ENCODE data around the gene MFSD12. TPM values are rescaled to one million over a fixed set of nuclear protein-coding genes. Genes with fewer than 3 reads are reported as not detected.

The MFSD12 gene
- total RNA-seq, 1 experiment from 2014 or later: 105 TPM

- DNase-seq (ENCODE audit: low read depth): no peak
Measured at GRCh38 chr19:3506384-3507340, 50.7 kb downstream of the MFSD12 start.

GRCh38 chr19:3505598-3506383, 51.6 kb downstream of the MFSD12 start, which contains the start of gene FZR1:
FZR1 (plus strand) TSS chr19:3506311; CDS start chr19:3522990, 16,679 bp downstream.
- peak; percentile 98 for DNase-seq (ENCODE audit: low read depth)

- no peak for DNase-seq (ENCODE audit: low read depth)
Measured at GRCh38 chr19:3504735-3505134, 52.7 kb downstream of the MFSD12 start.

- peak; percentile 82 for DNase-seq (ENCODE audit: low read depth)
Measured at GRCh38 chr19:3503036-3503572, 54.3 kb downstream of the MFSD12 start.

- DNase-seq (ENCODE audit: low read depth): no peak
Measured at GRCh38 chr19:3501780-3502179, 55.6 kb downstream of the MFSD12 start.

- peak; percentile 95 for DNase-seq (ENCODE audit: low read depth)
Measured at GRCh38 chr19:3500429-3501101, 56.8 kb downstream of the MFSD12 start, which contains the start of gene DOHH. DOHH (minus strand) TSS chr19:3500674; CDS start chr19:3496814, 3,860 bp downstream.

GRCh38 chr19:3499738-3500428, 57.5 kb downstream of the MFSD12 start:
- DNase-seq (ENCODE audit: low read depth): no peak

- DNase-seq (ENCODE audit: low read depth): no peak
Measured at GRCh38 chr19:3497757-3498520, 59.4 kb downstream of the MFSD12 start.

GRCh38 chr19:3496392-3497273, 60.8 kb downstream of the MFSD12 start:
- no peak for DNase-seq (ENCODE audit: low read depth)

- no peak for DNase-seq (ENCODE audit: low read depth)
Measured at GRCh38 chr19:3494559-3494958, 62.8 kb downstream of the MFSD12 start.

Other genes starting within 250 kb of the MFSD12 start
- gene NFIC, start 191.0 kb downstream of the MFSD12 start, total RNA-seq (2014; rRNA removed; shearing (Covaris generic)): 26.5 and 56.9 TPM in 2 replicates
- gene SMIM24, start 77.1 kb downstream of the MFSD12 start, total RNA-seq (2014; rRNA removed; shearing (Covaris generic)): not detected in 2 replicates
- gene SMIM44, start 74.1 kb downstream of the MFSD12 start, total RNA-seq (2014; rRNA removed; shearing (Covaris generic)): not detected in 2 replicates
- 6.9 and 16.4 TPM in 2 replicates for gene DOHH, start 56.9 kb downstream of the MFSD12 start, total RNA-seq (2014; rRNA removed; shearing (Covaris generic))
- gene FZR1, start 51.3 kb downstream of the MFSD12 start, total RNA-seq (2014; rRNA removed; shearing (Covaris generic)): 35.7 and 56.5 TPM in 2 replicates
- gene TEKTIP1, start 18.4 kb downstream of the MFSD12 start, total RNA-seq (2014; rRNA removed; shearing (Covaris generic)): not detected in 2 replicates
- 112 and 151 TPM in 2 replicates for gene HMG20B, start 15.4 kb upstream of the MFSD12 start, total RNA-seq (2014; rRNA removed; shearing (Covaris generic))
- not detected in 2 replicates for gene GIPC3, start 27.9 kb upstream of the MFSD12 start, total RNA-seq (2014; rRNA removed; shearing (Covaris generic))
- 0.59 TPM in 1 of 2 replicates, not detected in the other for gene TBXA2R, start 49.3 kb upstream of the MFSD12 start, total RNA-seq (2014; rRNA removed; shearing (Covaris generic))
- gene CACTIN, start 69.2 kb upstream of the MFSD12 start, total RNA-seq (2014; rRNA removed; shearing (Covaris generic)): 13.7 and 31.1 TPM in 2 replicates
- 11.4 and 15.8 TPM in 2 replicates for gene PIP5K1C, start 142.9 kb upstream of the MFSD12 start, total RNA-seq (2014; rRNA removed; shearing (Covaris generic))
- gene TJP3, start 150.8 kb upstream of the MFSD12 start, total RNA-seq (2014; rRNA removed; shearing (Covaris generic)): 0.30 and 0.49 TPM in 2 replicates
- gene APBA3, start 204.1 kb upstream of the MFSD12 start, total RNA-seq (2014; rRNA removed; shearing (Covaris generic)): 13.7 and 15.0 TPM in 2 replicates
- gene MRPL54, start 205.1 kb upstream of the MFSD12 start, total RNA-seq (2014; rRNA removed; shearing (Covaris generic)): 48.6 and 81.6 TPM in 2 replicates
- gene RAX2, start 214.6 kb upstream of the MFSD12 start, total RNA-seq (2014; rRNA removed; shearing (Covaris generic)): not detected in 2 replicates
- not detected in 2 replicates for gene MATK, start 228.8 kb upstream of the MFSD12 start, total RNA-seq (2014; rRNA removed; shearing (Covaris generic))